GM19351 (cell line): Measurements from ENCODE around the gene PPFIA3.
A peak's percentile ranks its signal among the peaks of the same experiment; 100 is the strongest.
"Not testable (repeated sequence)": the region's sequence is repeated elsewhere in the genome, so short reads cannot be mapped to it uniquely, and the experiment has no call there.

ENCODE experiments used
- ATAC-seq: cut with Tn5 transposase; IDR thresholded peaks from one replicate; pipeline ENCODE4 v1.9.1; 2021; ENCODE audit warnings: mild to moderate bottlenecking, moderate library complexity; ENCODE audit not compliant: unreplicated experiment

PPFIA3 gene

DNA sequence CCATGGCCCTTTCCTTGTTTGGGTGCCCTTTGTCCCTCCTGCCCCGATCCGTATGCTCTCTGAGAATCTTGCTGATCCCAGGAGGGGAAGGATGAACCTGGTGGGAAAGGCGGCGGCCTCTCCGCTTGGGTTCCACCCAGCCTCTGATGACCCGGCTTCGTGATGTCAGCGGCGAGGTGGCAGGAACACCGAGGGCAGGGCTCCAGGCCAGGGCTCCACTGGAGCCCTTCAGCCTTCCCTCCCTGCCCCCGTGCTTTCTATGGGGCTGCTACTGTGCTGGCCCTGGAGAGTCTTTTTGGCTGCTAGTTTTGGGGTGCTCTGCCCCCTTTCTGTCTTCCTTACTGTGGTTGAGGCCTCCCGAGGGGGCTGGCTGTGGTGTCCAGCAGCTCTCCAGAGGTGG, 17.0 kb upstream of the PPFIA3 start:
- ATAC-seq: no peak

- ATAC-seq: no peak
Observed at GRCh38 chr19:49103331-49104085, 15.8 kb upstream of the PPFIA3 start.

GRCh38 chr19:49104229-49104864, 15.0 kb upstream of the PPFIA3 start:
- no peak for ATAC-seq

DNA sequence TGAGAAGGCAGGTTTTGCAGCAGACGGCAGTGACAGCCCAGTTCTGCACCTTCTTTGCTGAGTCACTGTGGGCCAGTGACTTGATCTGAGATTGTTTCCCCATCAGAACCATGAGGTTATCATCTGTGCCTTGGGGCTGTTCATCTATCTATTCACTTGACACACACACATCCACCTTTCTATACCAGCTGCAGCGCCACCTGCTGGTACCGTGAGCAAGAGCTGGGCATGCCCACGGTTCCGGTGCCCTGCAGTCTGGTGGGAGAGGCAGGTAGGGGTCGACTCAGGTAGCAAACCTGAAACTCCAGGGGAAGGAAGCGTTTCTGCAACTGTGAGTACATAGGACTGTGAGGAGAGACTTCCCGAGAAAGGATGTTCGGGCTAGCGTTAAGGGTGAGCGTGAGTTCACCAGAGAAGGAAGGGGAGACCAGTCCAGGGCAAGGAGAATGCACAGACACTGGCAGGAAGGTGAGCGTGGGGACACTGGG, 12.7 kb upstream of the PPFIA3 start:
- ATAC-seq: no peak

DNA sequence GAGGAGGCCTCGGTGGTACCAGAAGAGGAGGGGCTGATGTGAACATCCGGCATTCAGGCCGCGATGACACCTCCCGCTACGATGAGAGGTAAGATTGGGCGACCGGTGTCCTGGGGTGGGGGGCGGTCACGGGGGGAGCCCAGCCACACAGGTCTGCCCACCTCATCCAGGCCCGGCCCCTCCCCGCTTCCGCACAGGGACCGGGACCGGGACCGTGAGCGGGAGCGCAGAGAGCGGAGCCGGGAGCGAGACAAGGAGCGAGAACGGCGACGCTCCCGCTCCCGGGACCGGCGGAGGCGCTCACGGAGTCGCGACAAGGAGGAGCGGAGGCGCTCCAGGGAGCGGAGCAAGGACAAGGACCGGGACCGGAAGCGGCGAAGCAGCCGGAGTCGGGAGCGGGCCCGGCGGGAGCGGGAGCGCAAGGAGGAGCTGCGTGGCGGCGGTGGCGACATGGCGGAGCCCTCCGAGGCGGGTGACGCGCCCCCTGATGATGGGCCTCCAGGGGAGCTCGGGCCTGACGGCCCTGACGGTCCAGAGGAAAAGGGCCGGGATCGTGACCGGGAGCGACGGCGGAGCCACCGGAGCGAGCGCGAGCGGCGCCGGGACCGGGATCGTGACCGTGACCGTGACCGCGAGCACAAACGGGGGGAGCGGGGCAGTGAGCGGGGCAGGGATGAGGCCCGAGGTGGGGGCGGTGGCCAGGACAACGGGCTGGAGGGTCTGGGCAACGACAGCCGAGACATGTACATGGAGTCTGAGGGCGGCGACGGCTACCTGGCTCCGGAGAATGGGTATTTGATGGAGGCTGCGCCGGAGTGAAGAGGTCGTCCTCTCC, 11.5 kb upstream of the PPFIA3 start:
- no peak for ATAC-seq

DNA sequence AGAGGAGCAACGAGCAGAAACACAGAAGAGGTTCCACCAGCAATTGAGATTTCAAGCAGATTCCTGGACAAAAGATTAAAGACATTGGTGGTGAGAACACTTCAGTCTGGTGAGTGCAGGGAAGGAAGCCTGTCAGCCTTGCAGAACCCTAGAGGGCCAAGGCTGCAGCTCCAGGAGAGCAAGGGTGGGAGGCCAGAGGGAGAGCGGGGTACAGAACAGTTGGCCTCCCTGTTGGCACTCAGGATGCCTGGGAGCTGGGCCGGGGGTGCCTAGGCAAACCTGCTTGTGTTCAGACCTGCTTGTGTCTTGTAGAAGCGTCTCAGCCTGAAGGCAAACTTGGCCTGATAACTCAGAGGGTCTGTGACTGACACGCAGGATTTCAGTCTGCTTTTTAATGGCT, 10.3 kb upstream of the PPFIA3 start:
- ATAC-seq: no peak

- no peak for ATAC-seq
Observed at GRCh38 chr19:49109569-49110233, 9.6 kb upstream of the PPFIA3 start.

DNA sequence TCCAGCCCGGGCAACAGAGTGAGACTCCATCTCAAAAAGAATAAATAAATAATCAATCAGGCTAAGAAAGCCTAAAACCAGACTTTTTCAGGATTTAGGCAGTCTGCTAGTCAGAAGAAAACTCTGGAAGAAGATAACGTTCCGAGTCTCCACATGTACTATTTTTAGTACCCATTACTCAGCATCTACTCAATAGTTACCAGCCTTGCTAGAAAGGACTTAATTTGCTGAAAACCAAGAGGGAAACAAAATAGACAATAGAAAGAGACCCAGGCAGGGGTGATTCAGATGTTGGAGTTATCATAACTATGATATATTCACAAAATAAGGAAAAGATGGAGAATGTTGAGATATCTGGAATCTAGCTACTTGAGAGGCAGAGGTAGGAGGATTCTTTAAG, 8.8 kb upstream of the PPFIA3 start:
- ATAC-seq: no peak

GRCh38 chr19:49111218-49111998, 7.9 kb upstream of the PPFIA3 start:
- no peak for ATAC-seq

DNA sequence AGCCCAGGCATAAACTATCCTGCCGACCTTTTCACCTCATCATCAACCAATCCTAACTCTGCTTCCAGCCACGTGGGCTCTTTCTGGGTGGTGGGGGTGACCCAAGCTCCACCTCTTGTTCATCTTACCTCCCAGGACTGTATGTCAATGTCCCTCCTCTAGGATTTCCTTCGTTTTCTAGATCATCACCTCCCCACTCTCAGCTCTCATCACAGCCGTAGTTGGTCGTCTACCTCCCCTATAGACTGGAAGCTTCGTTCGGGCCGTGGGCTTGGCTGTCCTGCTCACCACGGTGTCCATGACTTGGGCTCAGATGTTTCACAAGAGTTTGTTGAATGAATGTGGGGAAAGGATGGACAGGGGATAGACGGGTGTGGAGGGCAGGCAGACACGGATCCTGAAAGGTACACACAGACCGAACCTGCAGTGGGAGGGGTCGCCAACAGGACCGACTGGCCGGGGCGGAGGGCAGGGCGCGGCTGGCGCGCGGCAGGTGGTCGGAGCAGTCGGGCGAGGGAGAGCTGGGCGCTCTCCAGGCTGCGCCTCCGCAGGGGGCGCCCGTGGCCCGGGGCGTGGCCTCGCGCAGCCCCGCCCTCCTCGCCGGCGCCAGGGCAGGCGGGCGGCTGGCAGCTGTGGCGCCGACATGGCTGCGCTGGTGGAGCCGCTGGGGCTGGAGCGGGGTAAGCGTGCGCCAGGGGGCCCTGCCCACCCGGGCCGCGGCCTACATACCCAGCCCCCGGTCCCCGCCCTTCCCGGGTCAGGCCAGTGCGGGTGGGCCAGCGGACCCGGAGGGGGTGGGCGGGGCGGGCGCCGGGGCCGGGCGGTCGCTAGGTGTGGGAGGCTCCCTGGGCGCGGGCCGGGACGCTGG, 5.3 kb upstream of the PPFIA3 start, which contains the start of gene LIN7B:
Gene LIN7B, plus strand, starts transcription at position 609 of the 868 bp plus-strand sequence. Its CDS starts 35 bp downstream, at position 644.
- ATAC-seq: peak; percentile 62

DNA sequence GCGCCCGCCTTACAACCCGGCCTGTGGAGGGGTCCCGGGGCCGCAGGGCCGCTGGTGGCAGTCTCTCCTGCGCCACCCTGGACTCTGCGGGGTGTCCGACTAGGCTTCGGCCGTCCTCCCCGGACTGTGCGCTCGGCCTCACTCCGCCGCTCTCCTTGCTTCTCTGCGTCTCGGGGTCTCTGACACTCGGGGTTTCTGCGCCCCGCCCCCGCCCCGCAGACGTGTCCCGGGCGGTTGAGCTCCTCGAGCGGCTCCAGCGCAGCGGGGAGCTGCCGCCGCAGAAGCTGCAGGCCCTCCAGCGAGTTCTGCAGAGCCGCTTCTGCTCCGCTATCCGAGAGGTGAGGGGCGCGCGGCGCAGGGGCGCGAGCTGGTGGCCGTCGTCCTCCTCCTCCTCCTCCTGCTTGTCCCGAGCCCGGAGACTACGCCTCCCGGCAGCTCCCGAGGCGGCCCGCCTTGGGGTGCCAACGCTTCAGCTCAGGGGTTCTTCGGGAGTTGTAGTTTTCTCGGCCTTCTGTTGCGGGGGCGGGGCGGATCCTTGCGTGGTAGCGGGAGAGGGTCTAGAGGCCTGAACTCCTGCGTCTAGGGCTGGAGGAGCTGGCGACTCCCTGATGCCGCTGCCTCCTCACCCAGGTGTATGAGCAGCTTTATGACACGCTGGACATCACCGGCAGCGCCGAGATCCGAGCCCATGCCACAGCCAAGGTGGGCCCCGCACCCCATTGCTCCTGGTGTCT, 4.5 kb upstream of the PPFIA3 start:
- ATAC-seq: no peak

GRCh38 chr19:49116544-49116943, 2.8 kb upstream of the PPFIA3 start:
- no peak for ATAC-seq

DNA sequence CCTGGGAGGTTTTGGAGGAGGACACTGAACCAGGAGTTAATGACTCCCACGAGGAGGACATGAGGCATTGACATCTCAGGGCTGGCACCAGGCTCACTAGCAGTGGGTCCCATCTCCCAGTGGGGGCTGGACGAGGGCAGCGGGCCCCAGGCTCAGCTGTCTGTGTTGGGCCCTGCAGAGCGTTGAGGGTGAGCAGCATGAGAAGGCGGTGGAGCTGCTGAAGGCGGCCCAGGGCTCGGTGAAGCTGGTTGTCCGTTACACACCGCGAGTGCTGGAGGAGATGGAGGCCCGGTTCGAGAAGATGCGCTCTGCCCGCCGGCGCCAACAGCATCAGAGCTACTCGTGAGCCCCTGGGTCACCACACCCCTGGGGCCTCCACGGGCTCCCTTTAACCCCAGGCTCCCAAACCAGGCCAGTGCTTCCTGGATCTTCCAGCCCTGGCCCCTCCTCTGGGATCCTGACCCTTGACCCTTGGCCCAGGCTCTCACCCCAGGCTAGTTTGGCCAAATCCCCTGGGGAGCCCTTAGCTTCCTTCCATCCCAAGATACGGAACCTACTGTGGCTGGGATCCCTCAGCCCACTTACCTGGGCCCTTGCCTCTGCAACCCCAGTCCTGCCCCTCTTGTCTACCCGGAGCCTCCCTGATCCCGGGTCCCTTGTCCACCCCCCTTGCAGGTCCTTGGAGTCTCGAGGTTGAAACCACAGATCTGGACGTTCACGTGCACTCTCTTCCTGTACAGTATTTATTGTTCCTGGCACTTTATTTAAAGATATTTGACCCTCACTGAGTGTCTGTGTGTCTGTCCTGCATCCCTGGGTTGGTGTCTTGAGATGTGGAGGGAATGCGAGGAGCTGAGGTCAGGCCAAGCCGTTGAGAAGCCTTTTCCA, 1.4 kb upstream of the PPFIA3 start:
- no peak for ATAC-seq

DNA sequence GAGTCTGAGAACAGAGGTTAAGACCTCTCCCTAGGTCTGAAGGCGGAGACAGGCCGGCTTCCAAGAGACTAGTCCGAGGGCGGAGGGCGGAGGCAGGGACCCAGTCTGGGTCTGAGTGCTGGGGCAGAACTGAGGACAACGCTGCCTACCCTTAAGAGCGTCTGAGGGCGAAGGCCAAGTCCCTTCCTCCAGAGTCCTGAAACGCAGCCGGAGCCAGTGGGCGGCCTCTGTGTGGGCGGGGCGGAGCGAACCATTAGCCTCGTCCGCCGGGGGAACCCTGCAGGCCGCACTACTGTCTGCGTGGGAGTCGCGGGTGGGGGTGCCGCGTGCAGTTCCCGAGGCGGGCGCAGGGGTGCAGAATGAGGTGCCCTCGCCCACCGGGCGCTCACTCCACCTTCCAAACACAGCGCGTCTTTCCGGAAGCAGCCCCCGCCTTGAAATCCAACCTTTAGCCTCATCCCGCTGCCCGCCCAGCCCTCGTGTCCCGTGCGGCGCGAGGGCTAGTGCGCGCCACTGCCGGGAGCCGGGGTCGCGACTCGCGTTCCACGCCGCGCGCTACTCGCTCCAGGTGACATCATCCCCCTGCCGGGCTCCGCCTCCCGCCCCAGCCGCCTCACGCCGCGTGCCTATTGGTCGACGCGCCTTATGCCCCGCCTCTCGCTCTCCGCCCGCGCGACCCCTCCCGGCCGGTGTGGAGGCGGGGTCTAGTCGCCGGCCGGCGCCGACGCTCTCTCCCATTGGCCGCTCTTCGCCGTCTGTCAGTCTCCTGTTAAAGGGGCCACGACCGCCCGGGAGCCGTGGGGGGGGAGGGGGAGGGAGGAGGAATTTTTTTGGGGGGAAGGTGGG, 556 bp upstream of the PPFIA3 start, which contains the start of gene C19orf73:
Gene C19orf73, minus strand, starts transcription at position 579 of the 846 bp plus-strand sequence. Its CDS starts 121 bp downstream, at position 458.
- ATAC-seq: peak; percentile 76

GRCh38 chr19:49120325-49120683, 960 bp downstream of the PPFIA3 start:
- ATAC-seq: no peak

DNA sequence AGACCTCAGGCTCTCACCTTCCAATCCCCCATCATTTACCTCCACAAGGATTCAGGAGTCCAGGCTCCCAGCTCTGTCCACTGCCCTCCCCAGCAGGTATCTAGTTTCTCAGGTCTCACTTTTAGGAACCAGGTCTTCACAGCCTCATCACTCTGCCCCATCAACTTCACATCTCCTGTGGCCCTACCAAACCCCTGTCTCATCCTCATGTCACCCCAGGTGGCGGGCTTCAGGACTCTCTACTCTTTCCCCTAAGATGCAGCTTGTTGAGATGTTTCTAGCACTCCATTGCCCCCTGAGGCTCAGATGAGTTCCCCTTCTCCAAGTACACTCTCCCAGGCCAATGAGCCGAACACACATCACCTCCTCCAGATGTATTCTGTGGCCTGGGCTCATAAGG, 1.5 kb downstream of the PPFIA3 start:
- ATAC-seq: no peak

- not testable (repeated sequence) for ATAC-seq
Observed at GRCh38 chr19:49121841-49122240, 2.5 kb downstream of the PPFIA3 start.
